VCaP (cell line): ENCODE results near the gene PRR20G.
"Not testable (repeated sequence)": the region's sequence is repeated elsewhere in the genome, so short reads cannot be mapped to it uniquely, and the experiment has no call there.

Experiments used
- H3K27ac ChIP-seq: fragments of 450-650 bp; 2 replicates; pipeline ENCODE4 v1.5.1; 2017
- TF ChIP-seq, protein P1 (sequence below): fragments of 450-650 bp; conservative IDR thresholded peaks from 2 replicates; pipeline ENCODE4 v1.5.1; 2017; ENCODE audit warnings: mild to moderate bottlenecking, moderate library complexity

PRR20G gene

DNA sequence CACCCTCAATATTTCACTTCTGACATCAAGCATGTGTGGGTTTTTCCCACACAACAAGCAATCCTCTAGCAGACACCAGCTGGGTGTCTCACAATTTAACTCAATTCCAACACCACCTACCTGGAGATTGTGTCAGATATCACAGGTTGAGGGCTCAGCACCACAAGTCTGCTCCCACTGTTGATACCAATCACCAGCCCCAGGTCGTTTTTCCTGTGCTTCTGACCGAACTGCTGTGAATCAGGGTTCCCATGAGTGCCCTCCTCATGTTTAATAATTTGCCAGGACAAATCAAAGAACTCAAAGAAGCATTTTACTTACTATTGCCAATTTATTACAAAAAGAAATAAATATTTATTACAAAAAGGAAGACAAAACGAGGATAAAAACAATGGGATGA lies 25.0 kb upstream of the PRR20G start:
- no peak overlapping the region for H3K27ac ChIP-seq
- TF ChIP-seq, protein P1, sequence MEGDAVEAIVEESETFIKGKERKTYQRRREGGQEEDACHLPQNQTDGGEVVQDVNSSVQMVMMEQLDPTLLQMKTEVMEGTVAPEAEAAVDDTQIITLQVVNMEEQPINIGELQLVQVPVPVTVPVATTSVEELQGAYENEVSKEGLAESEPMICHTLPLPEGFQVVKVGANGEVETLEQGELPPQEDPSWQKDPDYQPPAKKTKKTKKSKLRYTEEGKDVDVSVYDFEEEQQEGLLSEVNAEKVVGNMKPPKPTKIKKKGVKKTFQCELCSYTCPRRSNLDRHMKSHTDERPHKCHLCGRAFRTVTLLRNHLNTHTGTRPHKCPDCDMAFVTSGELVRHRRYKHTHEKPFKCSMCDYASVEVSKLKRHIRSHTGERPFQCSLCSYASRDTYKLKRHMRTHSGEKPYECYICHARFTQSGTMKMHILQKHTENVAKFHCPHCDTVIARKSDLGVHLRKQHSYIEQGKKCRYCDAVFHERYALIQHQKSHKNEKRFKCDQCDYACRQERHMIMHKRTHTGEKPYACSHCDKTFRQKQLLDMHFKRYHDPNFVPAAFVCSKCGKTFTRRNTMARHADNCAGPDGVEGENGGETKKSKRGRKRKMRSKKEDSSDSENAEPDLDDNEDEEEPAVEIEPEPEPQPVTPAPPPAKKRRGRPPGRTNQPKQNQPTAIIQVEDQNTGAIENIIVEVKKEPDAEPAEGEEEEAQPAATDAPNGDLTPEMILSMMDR = no peak

DNA sequence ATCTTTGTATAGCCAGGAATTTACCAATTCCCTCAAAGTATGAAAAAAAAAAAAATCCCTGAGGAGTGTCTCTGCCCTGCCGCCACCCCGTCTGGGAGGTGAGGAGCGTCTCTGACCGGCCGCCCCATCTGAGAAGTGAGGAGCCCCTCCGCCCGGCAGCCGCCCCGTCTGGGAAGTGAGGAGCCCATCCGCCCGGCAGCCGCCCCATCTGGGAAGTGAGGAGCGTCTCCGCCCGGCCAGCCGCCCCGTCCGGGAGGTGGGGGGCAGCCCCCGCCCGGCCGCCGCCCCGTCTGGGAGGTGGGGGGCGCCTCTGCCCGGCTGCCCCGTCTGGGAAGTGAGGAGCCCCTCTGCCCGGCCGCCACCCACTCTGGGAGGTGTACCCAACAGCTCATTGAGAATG lies 21.0 kb upstream of the PRR20G start:
- not testable (repeated sequence) for H3K27ac ChIP-seq

DNA sequence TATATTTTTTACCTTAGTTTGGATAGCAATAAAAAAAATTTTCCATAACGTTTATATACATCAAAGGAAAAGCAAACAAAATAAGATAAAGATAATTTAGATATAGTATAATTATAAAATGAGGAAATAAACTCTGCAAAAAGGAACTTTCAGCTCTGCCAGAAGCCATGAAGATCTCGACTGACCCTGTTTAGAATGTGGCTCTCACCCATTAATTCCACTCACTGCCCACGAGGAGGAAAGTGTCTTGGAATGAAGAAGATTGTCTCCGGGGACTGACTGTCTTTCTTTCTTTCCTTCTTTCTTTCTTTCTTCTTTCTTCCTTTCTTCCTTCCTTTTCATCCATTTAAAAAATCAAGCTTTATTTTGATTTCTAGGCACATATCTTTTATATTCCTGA lies 20.1 kb upstream of the PRR20G start:
- H3K27ac ChIP-seq = no peak overlapping the region
- TF ChIP-seq, protein P1 = no peak

DNA sequence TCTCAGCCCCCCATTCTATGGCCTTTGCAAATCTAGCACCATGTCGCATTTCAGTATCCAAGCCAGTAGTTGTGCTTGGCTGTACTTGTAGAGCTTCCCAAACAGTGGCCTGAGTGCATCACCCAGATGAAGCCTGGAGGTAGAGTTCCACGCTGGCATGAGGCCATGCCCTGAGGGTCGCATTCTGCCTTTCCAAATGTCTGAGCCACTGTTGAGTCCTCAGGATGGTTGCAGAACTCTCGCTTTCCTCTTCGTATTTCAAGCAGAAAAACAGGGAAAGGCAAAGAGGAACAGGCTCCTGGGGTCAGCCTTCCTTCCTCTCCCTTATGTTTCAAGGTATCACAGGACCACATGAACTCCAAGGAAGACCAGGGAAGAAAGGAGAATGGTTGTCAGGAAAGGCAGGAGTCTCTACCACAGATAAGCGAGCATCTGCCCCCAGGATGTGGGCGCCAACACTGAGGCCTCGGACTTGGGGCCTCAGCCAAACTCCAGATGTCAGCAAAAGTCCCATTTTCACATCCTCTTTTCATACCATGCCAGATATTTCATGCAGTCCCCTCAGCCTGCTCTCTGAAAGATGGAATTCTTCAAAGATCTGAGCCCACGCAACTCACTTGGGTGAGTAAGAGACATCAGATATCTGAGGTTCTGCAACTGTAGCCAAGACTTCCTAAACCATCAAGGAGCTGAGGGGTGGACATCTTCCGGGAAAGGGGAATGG lies 19.4 kb upstream of the PRR20G start:
- no peak overlapping the region for H3K27ac ChIP-seq
- TF ChIP-seq, protein P1 = no peak

DNA sequence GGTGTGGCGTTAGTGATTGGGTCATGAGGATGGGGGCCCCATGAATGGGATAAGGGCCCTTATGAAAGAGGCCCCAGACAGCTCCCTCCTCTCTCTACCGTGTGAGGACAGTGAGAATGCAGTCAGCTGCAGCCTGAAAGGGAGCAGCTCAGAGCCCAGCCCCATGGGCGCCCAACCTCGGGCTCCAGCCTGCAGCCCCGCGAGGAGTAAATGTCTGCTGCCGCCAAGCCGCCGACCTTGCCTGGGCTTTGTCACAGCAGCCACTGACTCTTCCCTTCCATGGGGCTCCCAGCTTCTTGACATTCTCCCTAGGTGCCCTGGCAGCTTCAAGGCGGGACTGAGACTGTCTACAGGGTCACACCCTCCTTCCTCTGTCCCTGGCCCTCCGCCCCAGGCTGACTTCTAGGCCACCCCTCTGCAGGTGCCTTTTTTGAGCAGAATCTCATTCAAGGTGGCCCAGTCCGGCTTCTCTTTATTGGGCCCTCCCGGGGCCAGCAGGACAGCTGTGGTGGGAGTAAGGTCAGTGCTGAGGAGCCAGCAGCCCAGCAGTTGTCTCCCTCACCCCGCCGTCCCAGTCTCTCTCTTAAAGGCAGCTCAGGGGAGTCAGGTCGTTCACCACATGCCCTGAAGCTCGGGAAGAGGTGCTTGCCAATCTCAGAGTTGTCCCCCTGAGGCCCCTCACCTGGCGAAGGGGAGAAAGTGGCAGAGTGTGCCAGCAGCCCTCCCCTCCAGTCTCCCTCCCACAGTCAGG lies 18.7 kb upstream of the PRR20G start:
- TF ChIP-seq, protein P1 = no peak
- H3K27ac ChIP-seq = no peak overlapping the region

DNA sequence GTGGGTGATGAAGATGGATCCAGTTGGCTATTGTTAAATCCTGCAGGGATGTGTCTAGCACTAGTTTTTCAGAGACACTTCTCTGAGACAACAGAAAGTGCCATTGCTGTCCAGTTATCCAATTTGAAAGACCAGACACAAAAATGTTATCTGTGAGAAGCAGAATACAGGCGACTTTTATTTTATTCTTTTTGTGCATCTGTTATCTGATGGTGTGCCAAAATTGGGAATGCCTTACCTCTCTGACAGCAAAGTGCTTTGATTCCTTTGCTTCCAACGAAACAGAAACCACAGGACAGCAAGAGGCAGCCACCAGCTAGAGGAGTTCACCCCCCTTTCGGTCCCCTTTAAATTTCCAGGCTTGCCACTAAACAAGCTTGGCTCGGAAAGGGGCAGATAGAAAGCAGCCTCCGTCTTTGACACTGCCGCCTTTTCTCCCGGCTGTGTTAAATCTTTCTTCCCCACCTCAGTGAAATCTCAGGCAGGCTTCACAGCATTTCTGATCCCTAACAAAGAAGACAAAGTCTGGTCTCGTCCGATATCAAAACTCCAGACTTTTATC lies 17.7 kb upstream of the PRR20G start:
- H3K27ac ChIP-seq = no peak overlapping the region
- TF ChIP-seq, protein P1 = no peak

DNA sequence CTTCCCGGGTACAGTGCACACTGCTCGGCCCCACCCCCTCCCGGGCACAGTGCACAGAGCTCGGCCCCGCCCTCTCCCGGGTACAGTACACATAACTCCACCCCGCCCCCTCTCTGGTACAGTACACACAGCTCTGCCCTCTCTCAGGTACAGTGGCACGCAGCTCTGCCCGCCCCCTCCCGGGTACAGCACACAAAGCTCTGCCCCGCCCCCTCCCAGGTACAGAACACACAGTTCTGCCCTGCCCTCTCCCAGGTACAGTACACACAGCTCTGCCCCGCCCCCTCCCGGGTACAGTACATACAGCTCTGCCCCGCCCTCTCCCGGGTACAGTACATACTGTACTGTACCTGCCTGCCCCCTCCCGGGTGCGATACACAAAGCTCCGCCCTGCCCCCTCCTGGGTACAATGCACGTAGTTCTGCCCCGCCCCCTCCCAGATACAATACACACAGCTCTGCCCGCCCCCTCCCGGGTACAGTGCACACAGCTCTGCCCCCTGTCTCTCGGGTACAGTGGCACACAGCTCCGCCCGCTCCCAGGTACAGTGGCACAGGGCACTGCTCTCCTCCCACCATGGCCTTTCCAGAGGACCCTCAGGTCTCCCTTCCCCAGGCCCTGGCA lies 16.4 kb upstream of the PRR20G start:
- TF ChIP-seq, protein P1 = peak; percentile 34
- no peak overlapping the region for H3K27ac ChIP-seq
